CD14-positive monocyte (primary cell): Measurements from ENCODE around the gene CDK6. TPM values are rescaled to one million over a fixed set of nuclear protein-coding genes. Genes with fewer than 3 reads are reported as not detected.
A peak's percentile ranks its signal among the peaks of the same experiment; 100 is the strongest.

Experiments
- DNase-seq, 3 donors: peaks; one replicate each; pipeline ENCODE4 v3.0.0-alpha.2; 2011 to 2022
- H2AFZ ChIP-seq: 2 replicates; pipeline ENCODE4 v1.6.0; 2012; ENCODE audit warnings: mild to moderate bottlenecking, low read depth, low read length, inconsistent platforms; ENCODE audit not compliant: insufficient read depth, poor library complexity, severe bottlenecking
- H3K27ac ChIP-seq, 2 donors: 1 replicate in 1 of 2; 2 replicates in 1 of 2; pipeline ENCODE4 v1.5.1; 2012 to 2013; ENCODE audit warnings: low read length in 2 of 2, control low read depth in 1 of 2, inconsistent platforms in 1 of 2, low read depth in 1 of 2, mild to moderate bottlenecking in 1 of 2
- H3K27me3 ChIP-seq, 2 donors: one replicate each; pipeline versions ENCODE4 v1.6.0 to v1.6.1; 2011 to 2013; ENCODE audit warnings: low read length in 2 of 2; ENCODE audit not compliant: control insufficient read depth in 2 of 2, insufficient read depth in 2 of 2
- H3K36me3 ChIP-seq, 2 donors: replicated peaks in 1 of 2; 1 replicate in 1 of 2; 2 replicates in 1 of 2; pipeline versions ENCODE4 v1.5.1 to v1.6.1; 2012 to 2013; ENCODE audit warnings: low read length in 2 of 2, control low read depth in 1 of 2, inconsistent platforms in 1 of 2, mild to moderate bottlenecking in 1 of 2; ENCODE audit not compliant: insufficient read depth in 2 of 2, control insufficient read depth in 1 of 2
- H3K4me1 ChIP-seq, 2 donors: 1 replicate in 1 of 2; 2 replicates in 1 of 2; pipeline versions ENCODE4 v1.5.1 to v1.6.1; 2012 to 2013; ENCODE audit warnings: low read length in 2 of 2, control low read depth in 1 of 2, inconsistent platforms in 1 of 2, mild to moderate bottlenecking in 1 of 2, moderate library complexity in 1 of 2; ENCODE audit not compliant: insufficient read depth in 2 of 2, control insufficient read depth in 1 of 2
- H3K4me2 ChIP-seq: replicated peaks from 2 replicates; pipeline ENCODE3; 2012; ENCODE audit warnings: low read length, moderate library complexity, mild to moderate bottlenecking; ENCODE audit not compliant: poor library complexity, severe bottlenecking; ENCODE audit errors: extremely low read depth
- H3K4me3 ChIP-seq, 3 experiments: fragments of 200-600 bp in 1 of 3; sonication (generic) in 1 of 3; replicated peaks in 1 of 3; 1 replicate in 2 of 3; 2 replicates in 1 of 3; pipeline ENCODE4 v1.5.1; 2011 to 2013; ENCODE audit warnings: low read length in 3 of 3, mild to moderate bottlenecking in 3 of 3, control low read depth in 2 of 3, low read depth in 2 of 3, inconsistent platforms in 1 of 3, moderate library complexity in 1 of 3
- H3K79me2 ChIP-seq: 2 replicates; pipeline ENCODE4 v1.6.0; 2012; ENCODE audit warnings: mild to moderate bottlenecking, control low read depth, inconsistent platforms, low read length, moderate library complexity; ENCODE audit not compliant: insufficient read depth
- H3K9ac ChIP-seq: 2 replicates; pipeline ENCODE4 v1.6.0; 2017; ENCODE audit warnings: low read length, mild to moderate bottlenecking; ENCODE audit not compliant: insufficient read depth, poor library complexity, severe bottlenecking
- H3K9me3 ChIP-seq, 2 donors: replicated peaks in 1 of 2; 1 replicate in 1 of 2; 2 replicates in 1 of 2; pipeline versions ENCODE4 v1.5.1 to v1.6.1; 2012 to 2013; ENCODE audit warnings: low read length in 2 of 2, control low read depth in 1 of 2; ENCODE audit not compliant: control insufficient read depth in 1 of 2, insufficient read depth in 1 of 2
- H4K20me1 ChIP-seq: 2 replicates; pipeline ENCODE4 v1.6.0; 2012; ENCODE audit warnings: mild to moderate bottlenecking, low read length, control low read depth, moderate library complexity; ENCODE audit not compliant: insufficient read depth
- H3K27ac Mint-ChIP-seq, 7 donors: one replicate each; pipeline ENCODE4 v1.8.0; 2020; ENCODE audit warnings: mild to moderate bottlenecking in 7 of 7, mixed read lengths in 7 of 7, moderate library complexity in 6 of 7, inconsistent platforms in 2 of 7
- H3K27me3 Mint-ChIP-seq, 3 donors: one replicate each; pipeline ENCODE4 v1.8.0; 2021 to 2022; ENCODE audit warnings: low read depth in 3 of 3, mild to moderate bottlenecking in 3 of 3, mixed read lengths in 3 of 3, moderate library complexity in 3 of 3, inconsistent platforms in 1 of 3
- H3K36me3 Mint-ChIP-seq, 2 donors: one replicate each; pipeline ENCODE4 v1.8.0; 2020; ENCODE audit warnings: mixed read lengths in 2 of 2, inconsistent platforms in 1 of 2, mild to moderate bottlenecking in 1 of 2
- H3K4me1 Mint-ChIP-seq: one replicate; pipeline ENCODE4 v1.8.0; 2020; ENCODE audit warnings: mild to moderate bottlenecking, mixed read lengths
- H3K4me3 Mint-ChIP-seq, 2 donors: one replicate each; pipeline ENCODE4 v1.8.0; 2020; ENCODE audit warnings: mild to moderate bottlenecking in 2 of 2, mixed read lengths in 2 of 2, moderate library complexity in 1 of 2
- H3K9me3 Mint-ChIP-seq, 7 donors: one replicate each; pipeline ENCODE4 v1.8.0; 2020 to 2022; ENCODE audit warnings: mixed read lengths in 7 of 7, mild to moderate bottlenecking in 6 of 7, moderate library complexity in 6 of 7, inconsistent platforms in 2 of 7
- WGBS: methylation state at CpG from one replicate; pipeline ENCODE4 v1.1.5; 2013; ENCODE audit warnings: missing lambda C conversion rate; ENCODE audit not compliant: insufficient coverage; 5-methylcytosine and 5-hydroxymethylcytosine counted together
- intact Hi-C, 2 donors: fragments of 100-400 bp; cut with micrococcal nuclease; formaldehyde crosslinking; loops; one replicate each; pipeline versions ENCODE4 v1.15.0 to v1.15.1; 2023
- polyA plus RNA-seq, 3 donors: library from polyadenylated mRNA; depleted of rRNA in 1 of 3; unstranded in 2 of 3; stranded (reverse) in 1 of 3; fragments of 300-500 nt in 2 of 3; fragments of >200 nt in 1 of 3; fragmentation: Illumina TruSeq in 2 of 3; gene quantifications; 1 replicate in 2 of 3; 2 replicates in 1 of 3; pipeline ENCODE4 v1.2.3, GENCODE V29; 2012 to 2021
- TF ChIP-seq, protein P1 (sequence below): fragments of 200-600 bp; IDR thresholded peaks from one replicate; pipeline ENCODE4 v1.8.0; 2022; ENCODE audit warnings: antibody characterized with exemption, mild to moderate bottlenecking

CDK6 gene
- polyA plus RNA-seq, 3 donors, result 3.4 to 4.3 (median 3.8) TPM

DNA sequence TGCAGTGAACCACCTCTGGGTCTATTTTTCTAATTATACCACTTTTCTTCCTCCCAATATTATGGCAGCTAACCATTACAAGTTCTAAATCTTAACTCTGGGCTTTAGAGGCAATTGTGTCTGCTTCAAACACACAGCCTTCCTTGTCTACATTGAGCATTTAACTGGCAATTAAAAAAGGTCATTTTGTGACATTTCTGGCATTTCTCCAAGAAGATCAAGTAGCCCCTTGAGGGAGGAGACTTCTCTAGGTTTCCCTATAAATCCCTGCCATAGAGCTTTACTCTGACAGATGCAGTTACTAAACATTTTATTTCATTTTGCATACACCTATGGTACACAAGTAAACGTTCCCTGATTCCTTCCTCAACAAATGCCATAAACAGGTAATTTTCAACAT lies 212.8 kb downstream of the CDK6 start:
- Histone ChIP-seq H4K20me1 (no peaks in the 10 kb centered on the region), H3K79me2 (peaks cover 4% of the 10 kb centered on the region), H3K4me3 (no peak overlapping the region), H3K4me2 (no peak overlapping the region), H2AFZ (no peak overlapping the region), H3K4me1 (peaks cover 9 to 21% of the 10 kb centered on the region in 2 donors), H3K9ac (no peak overlapping the region), H3K36me3 (no peaks in the 10 kb centered on the region), H3K27ac (no peak overlapping the region), H3K9me3 (no peaks in the 10 kb centered on the region), H3K27me3 (no peaks in the 10 kb centered on the region)
- H3K27ac Mint-ChIP-seq, result no peak overlapping the region
- no peak for DNase-seq
- peaks cover 2 to 10% of the 10 kb centered on the region in 2 donors for H3K36me3 Mint-ChIP-seq
- H3K27me3 Mint-ChIP-seq, result no peaks in the 10 kb centered on the region
- WGBS, result no CpG with 5 or more reads among the region's 1 CpG
- TF ChIP-seq, protein P1, sequence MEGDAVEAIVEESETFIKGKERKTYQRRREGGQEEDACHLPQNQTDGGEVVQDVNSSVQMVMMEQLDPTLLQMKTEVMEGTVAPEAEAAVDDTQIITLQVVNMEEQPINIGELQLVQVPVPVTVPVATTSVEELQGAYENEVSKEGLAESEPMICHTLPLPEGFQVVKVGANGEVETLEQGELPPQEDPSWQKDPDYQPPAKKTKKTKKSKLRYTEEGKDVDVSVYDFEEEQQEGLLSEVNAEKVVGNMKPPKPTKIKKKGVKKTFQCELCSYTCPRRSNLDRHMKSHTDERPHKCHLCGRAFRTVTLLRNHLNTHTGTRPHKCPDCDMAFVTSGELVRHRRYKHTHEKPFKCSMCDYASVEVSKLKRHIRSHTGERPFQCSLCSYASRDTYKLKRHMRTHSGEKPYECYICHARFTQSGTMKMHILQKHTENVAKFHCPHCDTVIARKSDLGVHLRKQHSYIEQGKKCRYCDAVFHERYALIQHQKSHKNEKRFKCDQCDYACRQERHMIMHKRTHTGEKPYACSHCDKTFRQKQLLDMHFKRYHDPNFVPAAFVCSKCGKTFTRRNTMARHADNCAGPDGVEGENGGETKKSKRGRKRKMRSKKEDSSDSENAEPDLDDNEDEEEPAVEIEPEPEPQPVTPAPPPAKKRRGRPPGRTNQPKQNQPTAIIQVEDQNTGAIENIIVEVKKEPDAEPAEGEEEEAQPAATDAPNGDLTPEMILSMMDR, result no peak
- intact Hi-C loops, result loop anchor here in 1 of 2 donors (5.0 kb wide), 2 partner anchors 69 to 209 kb away; no protein-coding TSS in a partner anchor
- peaks cover 24% of the 10 kb centered on the region for H3K4me1 Mint-ChIP-seq
- peaks cover 0 to 5% (median 2%) of the 10 kb centered on the region in 7 donors for H3K9me3 Mint-ChIP-seq
- no peak overlapping the region for H3K4me3 Mint-ChIP-seq

DNA sequence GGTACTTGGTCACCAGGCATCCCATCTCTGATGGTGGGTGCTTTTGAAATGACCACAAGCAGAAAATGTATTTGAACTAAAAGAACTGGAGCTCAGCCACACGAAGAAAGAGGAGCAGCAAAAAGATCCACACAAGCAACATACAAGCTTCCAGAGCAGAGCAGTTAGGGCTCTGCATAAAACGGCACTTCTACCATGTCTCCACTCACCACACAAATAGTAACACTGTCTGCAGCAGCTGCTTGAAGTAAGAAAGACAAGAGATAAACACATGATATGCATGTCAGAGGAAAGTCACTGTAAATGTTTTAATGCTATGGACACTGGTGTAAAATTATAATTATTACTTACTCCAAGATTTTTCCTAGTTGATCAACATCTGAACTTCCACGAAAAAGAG lies 213.7 kb downstream of the CDK6 start:
- no peak overlapping the region for H3K4me3 ChIP-seq
- H3K4me1 ChIP-seq, result peaks cover 9 to 21% of the 10 kb centered on the region in 2 donors
- H3K36me3 ChIP-seq, result peaks cover 0 to 7% of the 10 kb centered on the region in 2 donors
- Mint-ChIP-seq H3K4me3 (no peak overlapping the region), H3K9me3 (peaks cover 0 to 4% (median 2%) of the 10 kb centered on the region in 7 donors), H3K4me1 (peaks cover 24% of the 10 kb centered on the region), H3K27ac (peak overlapping the region in 1 of 7 donors; percentile 22), H3K36me3 (peaks cover 0 to 6% of the 10 kb centered on the region in 2 donors), H3K27me3 (no peaks in the 10 kb centered on the region)
- H3K4me2 ChIP-seq, result no peak overlapping the region
- H2AFZ ChIP-seq, result no peak overlapping the region
- no peaks in the 10 kb centered on the region for H3K27me3 ChIP-seq
- no peaks in the 10 kb centered on the region for H3K9me3 ChIP-seq
- peaks cover 4% of the 10 kb centered on the region for H3K79me2 ChIP-seq
- H3K9ac ChIP-seq, result no peak overlapping the region
- no peaks in the 10 kb centered on the region for H4K20me1 ChIP-seq
- intact Hi-C loops, result loop anchor here in 1 of 2 donors (5.0 kb wide), 2 partner anchors 70 to 210 kb away; no protein-coding TSS in a partner anchor
- no peak for DNase-seq
- TF ChIP-seq, protein P1, result no peak
- H3K27ac ChIP-seq, result no peak overlapping the region
- WGBS, result no CpG with 5 or more reads among the region's 3 CpGs
